H1 (cell line): ENCODE measurements around the gene CBARP. TPM values are rescaled to one million over a fixed set of nuclear protein-coding genes. Genes with fewer than 3 reads are reported as not detected.

Source experiments
- CTCF ChIA-PET: fragments of 300-600 bp; sonication (Branson Sonifier 250); formaldehyde crosslinking; loops from one replicate; lab custom pipeline; 2021; ENCODE audit not compliant: partially characterized antibody; lab: Charles Lee
- POLR2A ChIA-PET: fragments of 300-600 bp; sonication (Branson Sonifier 250); formaldehyde crosslinking; loops from one replicate; lab custom pipeline; 2021; ENCODE audit warnings: inconsistent platforms; ENCODE audit not compliant: partially characterized antibody; lab: Charles Lee
- DNase-seq, 2 experiments: peaks; one replicate each; pipeline versions ENCODE4 v3.0.0 to v3.0.0-alpha.2; 2010 to 2022; ENCODE audit warnings: low spot score in 2 of 2, low read depth in 1 of 2, mixed read lengths in 1 of 2
- FAIRE-seq: peaks from 2 replicates; lab custom pipeline; 2011; peaks lifted over from hg19 to GRCh38; lab: Jason Lieb, UNC
- H2AFZ ChIP-seq: 2 replicates; pipeline ENCODE4 v1.8.1; 2012; ENCODE audit warnings: low read length, inconsistent platforms
- H2AK5ac ChIP-seq: 2 replicates; pipeline ENCODE4 v1.6.1; 2013; ENCODE audit warnings: low read depth, low read length
- H2BK120ac ChIP-seq: replicated peaks from 2 replicates; pipeline ENCODE3; 2013; ENCODE audit warnings: low read depth, low read length, inconsistent platforms
- H2BK12ac ChIP-seq: 2 replicates; pipeline ENCODE4 v1.6.1; 2013; ENCODE audit warnings: low read depth, low read length
- H2BK15ac ChIP-seq: 2 replicates; pipeline ENCODE4 v1.6.1; 2013; ENCODE audit warnings: low read length
- H2BK20ac ChIP-seq: 2 replicates; pipeline ENCODE4 v1.6.1; 2013; ENCODE audit warnings: low read length
- H2BK5ac ChIP-seq: 2 replicates; pipeline ENCODE4 v1.6.1; 2013; ENCODE audit warnings: low read depth, low read length
- H3K14ac ChIP-seq: 2 replicates; pipeline ENCODE4 v1.6.1; 2013; ENCODE audit warnings: inconsistent platforms; ENCODE audit not compliant: insufficient read length
- H3K18ac ChIP-seq: 2 replicates; pipeline ENCODE4 v1.6.1; 2013; ENCODE audit warnings: low read length; ENCODE audit errors: extremely low read depth
- H3K23ac ChIP-seq: 2 replicates; pipeline ENCODE4 v1.6.1; 2013; ENCODE audit warnings: inconsistent platforms; ENCODE audit not compliant: insufficient read length
- H3K23me2 ChIP-seq: 2 replicates; pipeline ENCODE4 v1.6.1; 2013; ENCODE audit warnings: low read depth, low read length
- H3K27ac ChIP-seq: 2 replicates; pipeline ENCODE4 v1.6.1; 2011; ENCODE audit warnings: low read depth, low read length, inconsistent platforms
- H3K27me3 ChIP-seq, 4 experiments: replicated peaks in 1 of 4; 1 replicate in 1 of 4; 2 replicates in 3 of 4; pipeline versions ENCODE4 v1.6.1 to v1.8.1; 2011 to 2013; ENCODE audit warnings: low read length in 3 of 4, mild to moderate bottlenecking in 3 of 4, inconsistent platforms in 2 of 4, mixed read lengths in 2 of 4, moderate library complexity in 1 of 4; ENCODE audit not compliant: control insufficient read depth in 3 of 4, insufficient read depth in 3 of 4; ENCODE audit errors: extremely low read depth in 1 of 4
- H3K36me3 ChIP-seq, 4 experiments: 2 replicates each; pipeline versions ENCODE4 v1.6.1 to v1.8.1; 2011 to 2013; ENCODE audit warnings: mild to moderate bottlenecking in 4 of 4, low read length in 3 of 4, moderate library complexity in 2 of 4, control low read depth in 1 of 4, inconsistent platforms in 1 of 4; ENCODE audit not compliant: insufficient read depth in 4 of 4, control insufficient read depth in 2 of 4
- H3K4ac ChIP-seq: replicated peaks from 2 replicates; pipeline ENCODE3; 2013; ENCODE audit warnings: low read length, low read depth, mixed read lengths, inconsistent platforms; ENCODE audit not compliant: insufficient read length
- H3K4me1 ChIP-seq, 4 experiments: replicated peaks in 1 of 4; 1 replicate in 1 of 4; 2 replicates in 3 of 4; pipeline versions ENCODE4 v1.6.1 to v1.8.1; 2011 to 2013; ENCODE audit warnings: low read length in 3 of 4, inconsistent platforms in 2 of 4, mixed read lengths in 1 of 4; ENCODE audit not compliant: insufficient read depth in 4 of 4, control insufficient read depth in 3 of 4
- H3K4me2 ChIP-seq, 2 experiments: 2 replicates each; pipeline versions ENCODE4 v1.6.1 to v1.8.1; 2011 to 2013; ENCODE audit warnings: low read depth in 2 of 2, low read length in 2 of 2, control low read depth in 1 of 2, inconsistent platforms in 1 of 2, mild to moderate bottlenecking in 1 of 2; ENCODE audit not compliant: insufficient read depth in 1 of 2
- H3K4me3 ChIP-seq, 4 experiments: fragments of 200-600, 300-600 bp in 1 of 4; sonication (generic), shearing (Covaris generic), sonication (Bioruptor Twin) in 1 of 4; 2 replicates each; pipeline versions ENCODE4 v1.5.1 to v1.8.1; 2011 to 2016; ENCODE audit warnings: low read length in 4 of 4, low read depth in 3 of 4, control low read depth in 2 of 4, inconsistent platforms in 2 of 4, mild to moderate bottlenecking in 2 of 4, mixed read lengths in 1 of 4, moderate library complexity in 1 of 4; ENCODE audit not compliant: insufficient read depth in 2 of 4; ENCODE audit errors: extremely low read depth in 1 of 4
- H3K56ac ChIP-seq: replicated peaks from 2 replicates; pipeline ENCODE3; 2013; ENCODE audit warnings: low read depth, mild to moderate bottlenecking, mixed read lengths, low read length, inconsistent platforms; ENCODE audit not compliant: insufficient read length
- H3K79me1 ChIP-seq: 2 replicates; pipeline ENCODE4 v1.6.1; 2013; ENCODE audit warnings: low read depth, low read length, control low read depth
- H3K79me2 ChIP-seq, 2 experiments: 2 replicates each; pipeline versions ENCODE4 v1.6.1 to v1.8.1; 2012 to 2013; ENCODE audit warnings: low read length in 2 of 2, mild to moderate bottlenecking in 2 of 2, inconsistent platforms in 1 of 2; ENCODE audit not compliant: insufficient read depth in 2 of 2, control insufficient read depth in 1 of 2
- H3K9ac ChIP-seq, 4 experiments: replicated peaks in 1 of 4; 1 replicate in 1 of 4; 2 replicates in 3 of 4; pipeline versions ENCODE4 v1.6.1 to v1.8.1; 2011 to 2013; ENCODE audit warnings: low read depth in 3 of 4, low read length in 3 of 4, control low read depth in 2 of 4, mild to moderate bottlenecking in 2 of 4, moderate library complexity in 2 of 4, inconsistent platforms in 1 of 4; ENCODE audit errors: extremely low read depth in 1 of 4
- H3K9me3 ChIP-seq, 2 experiments: 2 replicates each; pipeline versions ENCODE4 v1.6.1 to v1.8.1; 2012 to 2013; ENCODE audit warnings: mild to moderate bottlenecking in 2 of 2, moderate library complexity in 2 of 2, control low read depth in 1 of 2, inconsistent platforms in 1 of 2, low read depth in 1 of 2, low read length in 1 of 2, mixed read lengths in 1 of 2; ENCODE audit not compliant: insufficient read depth in 2 of 2
- H4K20me1 ChIP-seq, 2 experiments: replicated peaks in 1 of 2; 2 replicates each; pipeline versions ENCODE3 to v1.8.1; 2011 to 2013; ENCODE audit warnings: inconsistent platforms in 2 of 2, low read length in 2 of 2, mild to moderate bottlenecking in 1 of 2; ENCODE audit not compliant: insufficient read depth in 2 of 2, control insufficient read depth in 1 of 2
- H4K5ac ChIP-seq: 2 replicates; pipeline ENCODE4 v1.6.1; 2013; ENCODE audit warnings: low read length, low read depth, mixed read lengths, inconsistent platforms; ENCODE audit not compliant: insufficient read length
- H4K8ac ChIP-seq: 2 replicates; pipeline ENCODE4 v1.8.0; 2013; ENCODE audit warnings: mild to moderate bottlenecking, moderate library complexity, low read length, inconsistent platforms; ENCODE audit not compliant: insufficient read depth; ENCODE audit errors: extremely low read depth
- H4K91ac ChIP-seq: replicated peaks from 2 replicates; pipeline ENCODE3; 2013; ENCODE audit warnings: low read length, mixed read lengths, inconsistent platforms; ENCODE audit not compliant: insufficient read length
- KDM4A ChIP-seq: IDR thresholded peaks from one replicate; pipeline ENCODE4 v1.7.1; 2012; ENCODE audit warnings: low read depth, mild to moderate bottlenecking, moderate library complexity, low read length, inconsistent platforms; ENCODE audit not compliant: severe bottlenecking
- SAP30 ChIP-seq: fragments of 300-600 bp; sonication (generic); IDR thresholded peaks from 2 replicates; pipeline ENCODE4 v1.7.1; 2012; ENCODE audit warnings: low read length, moderate library complexity, mild to moderate bottlenecking, inconsistent platforms; ENCODE audit not compliant: insufficient read depth, insufficient replicate concordance
- SIN3A ChIP-seq, 2 experiments: IDR thresholded peaks in 1 of 2; conservative IDR thresholded peaks in 1 of 2; 2 replicates each; pipeline ENCODE4 v1.6.1; 2011 to 2012; ENCODE audit warnings: low read length in 2 of 2, improper control_type of control experiment in 1 of 2, low read depth in 1 of 2, mild to moderate bottlenecking in 1 of 2
- SRF ChIP-seq: IDR thresholded peaks from 2 replicates; pipeline ENCODE4 v1.6.1; 2011; ENCODE audit warnings: mild to moderate bottlenecking, low read depth, low read length, moderate library complexity
- WGBS, 2 experiments: shearing (Covaris generic) in 1 of 2; methylation state at CpG; one replicate each; pipeline versions ENCODE4 v1.1.6 to v1.1.7; 2013 to 2015; ENCODE audit warnings: low lambda C conversion rate in 2 of 2, mixed read lengths in 2 of 2, inconsistent platforms in 1 of 2, low coverage in 1 of 2, missing lambda C conversion rate in 1 of 2; ENCODE audit not compliant: insufficient replicate concordance in 2 of 2, insufficient coverage in 1 of 2, insufficient read length in 1 of 2; ENCODE audit errors: extremely low coverage in 1 of 2, missing lambda C conversion rate in 1 of 2; 5-methylcytosine and 5-hydroxymethylcytosine counted together
- polyA plus RNA-seq, 7 experiments: library from polyadenylated mRNA; depleted of rRNA in 3 of 7; stranded (reverse) in 5 of 7; unstranded in 2 of 7; fragments of >200 nt in 5 of 7; fragments of 200-250 nt in 2 of 7; gene quantifications; 1 replicate in 5 of 7; 2 replicates in 1 of 7; 4 replicates in 1 of 7; pipeline versions ENCODE4 v1.2.1 to v1.2.3, GENCODE V29; 2011 to 2013; ENCODE audit warnings: missing spikeins in 2 of 7, mixed read lengths in 2 of 7
- total RNA-seq: library from RNA; stranded (reverse); fragmentation: NEBNext Ultra II Directional; extraction: Animal tissue kit (Norgen Biotek cat#: 25700); gene quantifications from 2 replicates; pipeline ENCODE4 v1.2.1, GENCODE V29; 2021
- TF ChIP-seq, protein P1 (sequence below): IDR thresholded peaks from 2 replicates; pipeline ENCODE4 v1.6.1; 2011; ENCODE audit warnings: low read length, improper control_type of control experiment
- TF ChIP-seq, protein P2 (sequence below): IDR thresholded peaks from 2 replicates; pipeline ENCODE4 v1.6.1; 2012; ENCODE audit warnings: inconsistent platforms

The CBARP gene
- total and polyA plus RNA-seq, 2 of the 8 experiments (the other 6 are each of a cell fraction or from before 2014, with no cell fraction given) = 4.9 to 14.7 TPM

DNA sequence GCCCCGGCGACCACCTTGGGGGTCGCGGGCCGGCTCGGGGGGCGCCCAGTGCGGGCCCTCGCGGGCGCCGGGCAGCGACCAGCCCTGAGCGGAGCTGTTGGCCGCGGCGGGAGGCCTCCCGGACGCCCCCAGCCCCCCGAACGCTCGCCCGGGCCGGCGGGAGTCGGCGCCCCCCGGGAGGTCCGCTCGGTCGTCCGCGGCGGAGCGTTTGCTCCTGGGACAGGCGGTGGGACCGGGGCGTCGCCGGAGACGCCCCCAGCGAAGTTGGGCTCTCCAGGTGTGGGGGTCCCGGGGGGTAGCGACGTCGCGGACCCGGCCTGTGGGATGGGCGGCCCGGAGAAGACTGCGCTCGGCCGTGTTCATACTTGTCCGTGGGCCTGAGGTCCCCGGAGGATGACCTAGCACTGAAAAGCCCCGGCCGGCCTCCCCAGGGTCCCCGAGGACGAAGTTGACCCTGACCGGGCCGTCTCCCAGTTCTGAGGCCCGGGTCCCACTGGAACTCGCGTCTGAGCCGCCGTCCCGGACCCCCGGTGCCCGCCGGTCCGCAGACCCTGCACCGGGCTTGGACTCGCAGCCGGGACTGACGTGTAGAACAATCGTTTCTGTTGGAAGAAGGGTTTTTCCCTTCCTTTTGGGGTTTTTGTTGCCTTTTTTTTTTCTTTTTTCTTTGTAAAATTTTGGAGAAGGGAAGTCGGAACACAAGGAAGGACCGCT lies 31.5 kb downstream of the CBARP start:
- no peak overlapping the region for H2AK5ac ChIP-seq
- H2AFZ ChIP-seq = no peak overlapping the region
- H2BK12ac ChIP-seq = no peak overlapping the region
- no peaks in the 10 kb centered on the region for H3K9me3 ChIP-seq
- H3K4me1 ChIP-seq = peaks cover 0 to 18% (median 14%) of the 10 kb centered on the region in 4 experiments; a peak in 6 of 7 replicates
- no peak overlapping the region for H2BK20ac ChIP-seq
- no peak overlapping the region for H4K91ac ChIP-seq
- H2BK5ac ChIP-seq = no peak overlapping the region
- ChIA-PET CTCF (interaction anchor here (0.6 kb wide), 2 partner anchors 346 to 813 kb away, joined by 3 to 4 read pairs; no protein-coding TSS in a partner anchor), POLR2A (interaction anchor here (0.8 to 1.3 kb wide), 4 partner anchors 16 to 180 kb away, joined by 3 to 4 read pairs (median 3); partner anchors contain the start of gene CNN2)
- WGBS, 2 experiments = 3% methylated on average over 56 of the region's 78 CpGs; no CpG with 5 or more reads in 1 of the 2 experiments
- H3K79me2 ChIP-seq = peaks cover 14 to 51% of the 10 kb centered on the region in 2 experiments; a peak in 3 of 4 replicates
- H4K8ac ChIP-seq = no peak overlapping the region
- H4K5ac ChIP-seq = no peak overlapping the region
- no peak overlapping the region for H3K4ac ChIP-seq
- H3K56ac ChIP-seq = no peak overlapping the region
- peak overlapping the region; percentile 93 to 100 for H3K4me2 ChIP-seq
- no peak overlapping the region for H3K14ac ChIP-seq
- DNase-seq = no peak
- no peak overlapping the region for H2BK120ac ChIP-seq
- H3K18ac ChIP-seq = no peak overlapping the region
- TF ChIP-seq KDM4A (no peak), SIN3A (conservative IDR thresholded peaks at IDR 0.05 in 1 of 2, IDR thresholded peaks at IDR 0.05 in 1 of 2; ENCODE audit: low read depth in 1 of 2, low read length in 2 of 2) (no peak), SRF (no peak), SAP30 (no peak)
- TF ChIP-seq, protein P1, sequence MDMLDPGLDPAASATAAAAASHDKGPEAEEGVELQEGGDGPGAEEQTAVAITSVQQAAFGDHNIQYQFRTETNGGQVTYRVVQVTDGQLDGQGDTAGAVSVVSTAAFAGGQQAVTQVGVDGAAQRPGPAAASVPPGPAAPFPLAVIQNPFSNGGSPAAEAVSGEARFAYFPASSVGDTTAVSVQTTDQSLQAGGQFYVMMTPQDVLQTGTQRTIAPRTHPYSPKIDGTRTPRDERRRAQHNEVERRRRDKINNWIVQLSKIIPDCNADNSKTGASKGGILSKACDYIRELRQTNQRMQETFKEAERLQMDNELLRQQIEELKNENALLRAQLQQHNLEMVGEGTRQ = no peak
- TF ChIP-seq, protein P2, sequence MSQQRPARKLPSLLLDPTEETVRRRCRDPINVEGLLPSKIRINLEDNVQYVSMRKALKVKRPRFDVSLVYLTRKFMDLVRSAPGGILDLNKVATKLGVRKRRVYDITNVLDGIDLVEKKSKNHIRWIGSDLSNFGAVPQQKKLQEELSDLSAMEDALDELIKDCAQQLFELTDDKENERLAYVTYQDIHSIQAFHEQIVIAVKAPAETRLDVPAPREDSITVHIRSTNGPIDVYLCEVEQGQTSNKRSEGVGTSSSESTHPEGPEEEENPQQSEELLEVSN = no peak
- H4K20me1 ChIP-seq = peaks cover 12 to 15% of the 10 kb centered on the region in 2 experiments
- H3K9ac ChIP-seq = peak overlapping the region; percentile 36 to 95 (median 63); a peak in 4 of 7 replicates
- peaks cover 16% of the 10 kb centered on the region for H3K79me1 ChIP-seq
- H3K27ac ChIP-seq = no peak overlapping the region; the same call in 1 of the 2 replicates
- peak overlapping the region; percentile 66 to 86 (median 76) for H3K4me3 ChIP-seq
- no peak for FAIRE-seq
- peaks cover 14% of the 10 kb centered on the region for H3K23me2 ChIP-seq
- H3K36me3 ChIP-seq = peaks cover 0 to 5% (median 0%) of the 10 kb centered on the region in 4 experiments; a peak in 2 of 8 replicates
- H2BK15ac ChIP-seq = no peak overlapping the region
- no peak overlapping the region for H3K23ac ChIP-seq
- H3K27me3 ChIP-seq = no peaks in the 10 kb centered on the region
